22Rv1 (cell line): ENCODE data around the gene RANBP3L.

ENCODE experiments used
- CTCF ChIP-seq: fragments of 450-650 bp; IDR thresholded peaks from 2 replicates; pipeline ENCODE4 v1.5.1; 2017; ENCODE audit warnings: mild to moderate bottlenecking
- ZFX ChIP-seq: fragments of 450-650 bp; IDR thresholded peaks from 2 replicates; pipeline ENCODE4 v1.6.1; 2017; ENCODE audit warnings: antibody characterized with exemption, borderline replicate concordance

GRCh38 chr5:36269478-36269877 lies 32.2 kb downstream of the RANBP3L start:
- TF ChIP-seq CTCF (no peak), ZFX (no peak)
